Posterior vena cava (tissue), 2 donors: ENCODE data around the gene AFF2. TPM values are rescaled to one million over a fixed set of nuclear protein-coding genes. Genes with fewer than 3 reads are reported as not detected.

Experiments
- DNase-seq: peaks from one replicate; pipeline ENCODE4 v3.0.0-alpha.2; 2020; ENCODE audit warnings: low spot score
- intact Hi-C, 2 donors: fragments of 100-400 bp; cut with DNase I; formaldehyde crosslinking; loops; one replicate each; pipeline versions ENCODE4 v1.14.1 to v1.14.2; 2022 to 2023
- total RNA-seq, 2 donors: library from RNA; stranded (reverse); fragmentation: NEBNext Ultra II Directional; extraction: Animal tissue kit (Norgen Biotek cat#: 25700); gene quantifications; one replicate each; pipeline ENCODE4 v1.2.1, GENCODE V29; 2021
- donor health status: DM: yes; HTN: yes; CAD: no.
- donor health status: DM: yes; HTN: yes; CAD: no.

The AFF2 gene
- total RNA-seq, 2 donors from 2014 or later, result 3.5 to 10.5 TPM

GRCh38 chrX:148672517-148672916 lies 172.1 kb downstream of the AFF2 start:
- intact Hi-C loops, result loop anchor here in 1 of 2 donors (5.0 kb wide), 1 partner anchor 620 kb away; no protein-coding TSS in a partner anchor
- no peak for DNase-seq

- DNase-seq, result no peak
- intact Hi-C loops, result no loop called here
Measured at GRCh38 chrX:148681605-148682004, 181.2 kb downstream of the AFF2 start.

DNA sequence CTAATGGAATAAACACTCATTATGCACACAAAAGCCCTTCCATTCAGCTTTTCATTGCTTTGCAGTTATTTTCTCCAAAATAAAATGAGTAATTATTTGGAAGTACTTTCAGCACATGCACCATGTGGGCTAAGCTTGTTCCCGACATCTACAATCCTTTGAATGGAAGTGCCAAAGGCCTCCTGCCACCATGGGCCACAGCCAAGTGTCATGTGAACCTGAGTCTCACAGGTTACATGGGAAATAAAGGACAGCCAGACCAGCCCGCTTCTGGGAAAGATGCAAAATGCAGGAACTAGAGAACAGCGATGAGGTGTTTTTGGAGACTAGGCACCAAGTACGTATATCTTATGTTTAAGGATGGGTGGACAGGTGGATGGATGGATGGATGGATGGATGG lies 181.8 kb downstream of the AFF2 start:
- intact Hi-C loops, result no loop called here

GRCh38 chrX:148691456-148691855 lies 191.0 kb downstream of the AFF2 start:
- intact Hi-C loops, result no loop called here
- DNase-seq, result no peak

More for the DNA sequence above, 181.8 kb downstream of the AFF2 start:
- DNase-seq, result no peak

DNA sequence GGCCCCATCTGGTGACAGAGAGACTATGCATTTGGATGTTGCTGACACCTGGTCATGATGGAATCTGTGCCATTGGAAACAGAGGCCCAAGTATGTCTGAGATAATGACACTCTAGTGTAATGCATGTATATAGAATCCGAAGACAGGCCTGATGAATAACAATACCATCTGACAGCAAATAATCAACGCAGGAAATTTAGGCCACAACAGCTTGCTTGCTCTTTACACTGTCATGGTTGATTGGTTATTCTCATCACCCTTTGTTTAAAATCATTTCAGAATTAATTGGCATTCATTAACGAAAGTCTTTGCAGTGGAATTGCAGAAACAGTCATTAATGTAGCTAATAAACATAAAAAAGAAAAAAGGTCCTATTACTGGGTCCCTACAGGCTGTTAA lies 194.8 kb downstream of the AFF2 start:
- no peak for DNase-seq
- intact Hi-C loops, result no loop called here

- DNase-seq, result no peak
- intact Hi-C loops, result no loop called here
Measured at GRCh38 chrX:148698221-148698620, 197.8 kb downstream of the AFF2 start.

- intact Hi-C loops, result no loop called here
- DNase-seq, result no peak
Measured at GRCh38 chrX:148700021-148700420, 199.6 kb downstream of the AFF2 start.

GRCh38 chrX:148713981-148714380 lies 213.6 kb downstream of the AFF2 start:
- no peak for DNase-seq
- intact Hi-C loops, result no loop called here

- no peak for DNase-seq
- intact Hi-C loops, result no loop called here
Measured at GRCh38 chrX:148715361-148715760, 214.9 kb downstream of the AFF2 start.

DNA sequence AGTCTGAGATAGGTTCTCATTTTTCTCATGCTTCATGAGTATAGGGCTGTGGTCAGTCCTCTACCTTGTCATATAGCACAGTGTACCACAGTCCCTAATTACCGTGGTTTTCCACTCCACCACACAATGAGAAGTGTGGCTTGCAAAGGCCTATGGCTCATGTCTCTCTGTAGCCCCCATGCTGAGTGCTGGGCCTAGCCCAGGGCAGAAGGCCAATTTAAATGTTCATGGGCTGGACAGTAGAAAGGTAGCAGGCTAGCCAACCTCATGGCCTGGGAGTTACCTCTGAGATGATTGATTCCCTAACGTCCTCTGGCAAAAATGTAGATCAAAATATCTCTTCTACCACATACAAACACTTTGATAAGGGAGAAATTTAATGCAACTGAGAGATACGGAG lies 222.5 kb downstream of the AFF2 start:
- intact Hi-C loops, result no loop called here
- DNase-seq, result no peak

GRCh38 chrX:148723551-148723950 lies 223.1 kb downstream of the AFF2 start:
- intact Hi-C loops, result no loop called here
- no peak for DNase-seq

DNA sequence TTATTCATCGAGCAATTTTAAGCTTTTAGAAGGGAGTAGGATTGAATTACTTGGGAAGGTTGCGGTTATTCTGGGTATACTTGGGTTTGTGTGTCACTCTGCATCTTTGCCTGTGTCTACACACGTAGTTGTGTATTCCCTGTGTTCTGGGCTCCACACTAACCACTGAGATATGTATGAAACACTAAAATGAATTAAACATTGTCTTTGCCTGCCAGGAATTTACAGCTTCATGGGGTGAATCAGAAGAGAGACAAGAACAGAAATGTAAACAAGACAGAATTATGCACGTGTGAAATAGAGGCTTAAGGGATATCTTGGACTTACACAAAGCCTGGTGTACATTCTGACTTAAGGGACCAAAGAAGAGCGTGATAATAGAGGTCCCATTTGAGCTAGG lies 228.5 kb downstream of the AFF2 start:
- intact Hi-C loops, result no loop called here
- no peak for DNase-seq

DNA sequence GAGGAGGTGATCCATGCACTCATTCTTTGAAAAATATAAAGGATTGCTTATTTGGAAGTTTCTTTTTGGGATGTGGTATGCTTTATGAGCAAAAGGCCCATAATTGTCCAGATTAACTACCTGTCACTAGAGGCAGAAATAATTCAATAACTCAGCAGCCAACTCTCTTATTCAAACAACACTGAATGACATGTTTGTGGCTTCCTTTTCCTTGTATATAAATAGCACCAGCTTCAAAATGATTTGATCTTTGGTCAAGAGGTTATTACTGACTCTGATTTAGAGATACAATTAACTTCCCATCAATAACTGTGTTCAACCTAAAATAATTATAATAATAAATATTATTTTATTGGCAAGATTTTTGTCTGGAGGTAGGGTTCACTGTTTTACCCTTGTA lies 232.3 kb downstream of the AFF2 start:
- no peak for DNase-seq

GRCh38 chrX:148741441-148741840 lies 241.0 kb downstream of the AFF2 start:
- intact Hi-C loops, result no loop called here
- DNase-seq, result no peak

More for the DNA sequence above, 232.3 kb downstream of the AFF2 start:
- intact Hi-C loops, result no loop called here

DNA sequence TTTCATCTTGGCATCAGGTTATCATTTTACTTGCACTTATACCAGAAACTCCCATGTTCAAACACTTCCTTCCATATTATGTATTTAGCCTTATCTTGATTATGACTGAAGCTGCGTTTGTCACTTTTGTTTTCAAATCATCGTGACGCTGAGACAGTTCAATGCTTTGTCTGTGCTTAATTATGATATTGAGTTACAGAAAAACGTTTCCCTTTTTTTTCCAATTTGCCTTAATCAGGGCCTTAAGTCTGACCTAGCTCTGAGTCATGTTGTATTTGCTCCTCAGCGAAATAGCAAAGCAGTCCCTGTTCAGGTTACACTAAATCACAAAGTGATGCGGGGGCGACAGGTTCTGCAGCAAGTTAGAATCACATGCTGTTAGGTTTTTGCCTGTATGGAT lies 254.7 kb downstream of the AFF2 start:
- no peak for DNase-seq
- intact Hi-C loops, result no loop called here

DNA sequence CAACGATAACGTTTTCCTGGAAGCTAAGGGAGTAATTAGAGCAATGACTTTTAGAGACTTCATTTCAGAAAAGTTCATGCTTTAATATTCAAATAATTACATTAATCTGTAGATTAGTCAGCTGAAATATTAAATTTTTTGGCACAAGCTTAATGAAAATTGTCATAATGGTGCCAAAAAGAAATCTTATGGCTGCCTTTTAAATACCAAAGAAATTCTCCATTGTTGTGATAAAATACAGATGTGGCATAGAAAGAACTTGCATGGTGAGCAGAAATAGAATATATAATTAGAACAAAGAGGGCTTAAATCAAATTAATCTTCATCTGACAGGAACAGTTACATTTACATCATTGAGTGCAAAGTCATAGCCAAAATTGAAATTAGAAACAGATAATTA lies 263.5 kb downstream of the AFF2 start:
- DNase-seq, result no peak
- intact Hi-C loops, result no loop called here

GRCh38 chrX:148768296-148768695 lies 267.9 kb downstream of the AFF2 start:
- no peak for DNase-seq
- intact Hi-C loops, result no loop called here

DNA sequence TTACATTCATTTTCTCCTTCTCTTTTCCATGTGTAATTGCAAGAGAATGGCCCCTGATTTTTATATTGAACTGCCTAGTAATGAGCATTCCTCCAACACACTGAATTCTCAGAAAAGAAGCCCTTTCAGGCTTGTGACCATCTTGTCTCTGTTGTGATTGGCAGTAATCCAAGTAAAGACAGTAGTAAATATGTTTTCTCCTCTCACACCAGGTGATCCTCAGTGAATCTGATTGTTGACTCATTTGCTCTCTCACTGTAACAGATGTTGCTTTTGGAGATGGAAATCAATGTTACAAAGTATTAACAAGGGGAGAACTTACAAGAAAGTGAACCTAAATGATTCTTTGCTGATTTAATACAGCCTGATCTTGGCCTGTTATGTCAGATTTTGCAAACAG lies 271.0 kb downstream of the AFF2 start:
- no peak for DNase-seq
- intact Hi-C loops, result no loop called here

DNA sequence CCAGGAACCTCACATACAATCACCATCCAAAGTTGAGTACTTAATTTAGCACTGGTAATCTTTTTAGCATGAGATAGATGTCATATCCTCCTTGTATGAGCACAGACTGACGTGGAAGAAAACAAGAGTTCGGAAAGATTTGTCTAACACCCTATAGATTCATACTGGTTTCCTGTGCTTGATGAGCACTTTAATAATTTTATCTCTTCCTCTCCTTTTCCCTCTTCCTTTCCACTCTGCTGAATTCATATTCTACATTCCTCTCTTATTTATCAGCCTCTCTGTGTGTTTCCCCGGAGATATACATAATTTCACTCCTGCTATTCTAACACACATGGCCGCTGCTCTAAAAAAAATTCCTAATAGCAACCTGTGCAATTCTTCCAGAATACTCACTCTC lies 273.9 kb downstream of the AFF2 start:
- DNase-seq, result no peak
- intact Hi-C loops, result no loop called here

GRCh38 chrX:148784137-148784536 lies 283.7 kb downstream of the AFF2 start:
- intact Hi-C loops, result no loop called here
- DNase-seq, result no peak

GRCh38 chrX:148784856-148785255 lies 284.4 kb downstream of the AFF2 start:
- intact Hi-C loops, result no loop called here

GRCh38 chrX:148785256-148785655 lies 284.8 kb downstream of the AFF2 start:
- intact Hi-C loops, result no loop called here
- DNase-seq, result no peak

More at GRCh38 chrX:148784856-148785255, 284.4 kb downstream of the AFF2 start:
- no peak for DNase-seq
